OCI-LY1 (cell line): Measurements from ENCODE around the gene SPACA9.

ENCODE experiments used
- H2AFZ ChIP-seq: fragments of 200-600 bp; sonication (generic), shearing (Covaris generic); 2 replicates; pipeline ENCODE4 v1.6.0; 2014; ENCODE audit warnings: antibody characterized with exemption, mild to moderate bottlenecking, low read length
- H3F3A ChIP-seq: fragments of 200-600 bp; sonication (generic), shearing (Covaris generic); 2 replicates; pipeline ENCODE4 v1.6.0; 2014; ENCODE audit warnings: mild to moderate bottlenecking, antibody characterized with exemption, low read length, moderate library complexity; ENCODE audit not compliant: insufficient read depth
- H3K27ac ChIP-seq: fragments of 200-600 bp; sonication (generic); 2 replicates; pipeline ENCODE4 v1.5.1; 2014; ENCODE audit warnings: low read length, mixed run types, mild to moderate bottlenecking, low read depth; ENCODE audit not compliant: poor library complexity, severe bottlenecking
- H3K27me3 ChIP-seq: fragments of 200-600 bp; sonication (generic); 2 replicates; pipeline ENCODE4 v1.6.0; 2014; ENCODE audit warnings: antibody characterized with exemption, mild to moderate bottlenecking, low read length, moderate library complexity; ENCODE audit not compliant: insufficient read depth
- H3K36me3 ChIP-seq: fragments of 200-600 bp; sonication (generic); 2 replicates; pipeline ENCODE4 v1.6.1; 2014; ENCODE audit warnings: mild to moderate bottlenecking, antibody characterized with exemption, low read length, moderate library complexity, mixed read lengths; ENCODE audit not compliant: insufficient read depth
- H3K4me1 ChIP-seq: fragments of 200-600 bp; sonication (generic); 2 replicates; pipeline ENCODE4 v1.5.1; 2014; ENCODE audit warnings: mild to moderate bottlenecking, low read length, moderate library complexity; ENCODE audit not compliant: insufficient read depth, severe bottlenecking
- H3K4me2 ChIP-seq: fragments of 200-600 bp; sonication (generic), shearing (Covaris generic); 2 replicates; pipeline ENCODE4 v1.6.1; 2014; ENCODE audit warnings: low read length
- H3K4me3 ChIP-seq: fragments of 200-600 bp; sonication (generic); 2 replicates; pipeline ENCODE4 v1.5.1; 2014; ENCODE audit warnings: low read length, low read depth, mild to moderate bottlenecking, mixed read lengths; ENCODE audit not compliant: poor library complexity, severe bottlenecking
- H3K79me2 ChIP-seq: fragments of 200-600 bp; shearing (Covaris generic); 2 replicates; pipeline ENCODE4 v1.6.1; 2016; ENCODE audit warnings: mixed run types, low read length, mixed read lengths; ENCODE audit not compliant: insufficient read depth
- H3K9ac ChIP-seq: fragments of 200-600 bp; sonication (generic), shearing (Covaris generic); 2 replicates; pipeline ENCODE4 v1.6.1; 2014; ENCODE audit warnings: mild to moderate bottlenecking, low read length, mixed read lengths
- H3K9me2 ChIP-seq: fragments of 200-600 bp; sonication (generic), shearing (Covaris generic); 2 replicates; pipeline ENCODE4 v1.6.1; 2014; ENCODE audit warnings: low read depth, mild to moderate bottlenecking, low read length, mixed read lengths
- H3K9me3 ChIP-seq: fragments of 200-600 bp; shearing (Covaris generic); 2 replicates; pipeline ENCODE4 v1.6.1; 2014; ENCODE audit warnings: low read length, mixed read lengths
- H4K20me1 ChIP-seq: fragments of 200-600 bp; sonication (generic), shearing (Covaris generic); 2 replicates; pipeline ENCODE4 v1.6.0; 2016; ENCODE audit warnings: mild to moderate bottlenecking, low read length; ENCODE audit not compliant: insufficient read depth
- EZH2 ChIP-seq: fragments of 200-600 bp; sonication (generic), shearing (Covaris generic); IDR thresholded peaks from 2 replicates; pipeline ENCODE4 v1.8.0; 2017; ENCODE audit warnings: borderline replicate concordance, mixed run types, mild to moderate bottlenecking, antibody characterized with exemption, low read length, moderate library complexity, mixed read lengths
- TF ChIP-seq, protein P1 (sequence below): fragments of 200-600 bp; sonication (generic), shearing (Covaris generic); IDR thresholded peaks from 2 replicates; pipeline ENCODE4 v1.5.1; 2017; ENCODE audit warnings: mild to moderate bottlenecking, antibody characterized with exemption, low read length, moderate library complexity, mixed read lengths

SPACA9 gene

DNA sequence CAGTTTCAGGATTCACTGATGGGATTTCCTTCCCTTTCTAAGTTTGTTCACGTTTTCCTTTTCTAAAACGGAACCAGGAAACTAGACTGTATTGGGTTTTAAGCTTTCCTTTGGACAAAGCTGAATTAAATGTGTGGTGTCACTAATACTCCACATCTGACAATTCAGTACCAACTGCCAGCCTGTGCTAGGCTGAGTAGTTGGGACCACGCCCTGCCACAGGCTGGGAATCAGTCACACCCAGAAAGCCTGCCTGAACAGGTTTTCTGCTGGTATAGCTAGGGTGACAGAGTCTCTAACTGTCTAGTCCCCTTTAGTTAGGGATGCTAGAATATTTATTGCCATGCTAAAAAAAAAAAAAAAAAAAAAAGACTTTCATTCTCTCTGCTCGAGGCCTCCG is 15.6 kb downstream of the SPACA9 start:
- H3K27me3 ChIP-seq: no peaks in the 10 kb centered on the region
- H3K4me2 ChIP-seq: no peak overlapping the region
- H3K9ac ChIP-seq: no peak overlapping the region
- peaks cover 26% of the 10 kb centered on the region for H3K36me3 ChIP-seq
- no peaks in the 10 kb centered on the region for H3K4me1 ChIP-seq
- no peaks in the 10 kb centered on the region for H3F3A ChIP-seq
- H2AFZ ChIP-seq: no peak overlapping the region
- H3K9me2 ChIP-seq: no peaks in the 10 kb centered on the region
- H3K9me3 ChIP-seq: no peaks in the 10 kb centered on the region
- no peaks in the 10 kb centered on the region for H4K20me1 ChIP-seq
- TF ChIP-seq, protein P1, sequence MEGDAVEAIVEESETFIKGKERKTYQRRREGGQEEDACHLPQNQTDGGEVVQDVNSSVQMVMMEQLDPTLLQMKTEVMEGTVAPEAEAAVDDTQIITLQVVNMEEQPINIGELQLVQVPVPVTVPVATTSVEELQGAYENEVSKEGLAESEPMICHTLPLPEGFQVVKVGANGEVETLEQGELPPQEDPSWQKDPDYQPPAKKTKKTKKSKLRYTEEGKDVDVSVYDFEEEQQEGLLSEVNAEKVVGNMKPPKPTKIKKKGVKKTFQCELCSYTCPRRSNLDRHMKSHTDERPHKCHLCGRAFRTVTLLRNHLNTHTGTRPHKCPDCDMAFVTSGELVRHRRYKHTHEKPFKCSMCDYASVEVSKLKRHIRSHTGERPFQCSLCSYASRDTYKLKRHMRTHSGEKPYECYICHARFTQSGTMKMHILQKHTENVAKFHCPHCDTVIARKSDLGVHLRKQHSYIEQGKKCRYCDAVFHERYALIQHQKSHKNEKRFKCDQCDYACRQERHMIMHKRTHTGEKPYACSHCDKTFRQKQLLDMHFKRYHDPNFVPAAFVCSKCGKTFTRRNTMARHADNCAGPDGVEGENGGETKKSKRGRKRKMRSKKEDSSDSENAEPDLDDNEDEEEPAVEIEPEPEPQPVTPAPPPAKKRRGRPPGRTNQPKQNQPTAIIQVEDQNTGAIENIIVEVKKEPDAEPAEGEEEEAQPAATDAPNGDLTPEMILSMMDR: no peak
- no peak for TF ChIP-seq EZH2
- H3K79me2 ChIP-seq: no peaks in the 10 kb centered on the region
- H3K4me3 ChIP-seq: no peak overlapping the region
- H3K27ac ChIP-seq: no peak overlapping the region

DNA sequence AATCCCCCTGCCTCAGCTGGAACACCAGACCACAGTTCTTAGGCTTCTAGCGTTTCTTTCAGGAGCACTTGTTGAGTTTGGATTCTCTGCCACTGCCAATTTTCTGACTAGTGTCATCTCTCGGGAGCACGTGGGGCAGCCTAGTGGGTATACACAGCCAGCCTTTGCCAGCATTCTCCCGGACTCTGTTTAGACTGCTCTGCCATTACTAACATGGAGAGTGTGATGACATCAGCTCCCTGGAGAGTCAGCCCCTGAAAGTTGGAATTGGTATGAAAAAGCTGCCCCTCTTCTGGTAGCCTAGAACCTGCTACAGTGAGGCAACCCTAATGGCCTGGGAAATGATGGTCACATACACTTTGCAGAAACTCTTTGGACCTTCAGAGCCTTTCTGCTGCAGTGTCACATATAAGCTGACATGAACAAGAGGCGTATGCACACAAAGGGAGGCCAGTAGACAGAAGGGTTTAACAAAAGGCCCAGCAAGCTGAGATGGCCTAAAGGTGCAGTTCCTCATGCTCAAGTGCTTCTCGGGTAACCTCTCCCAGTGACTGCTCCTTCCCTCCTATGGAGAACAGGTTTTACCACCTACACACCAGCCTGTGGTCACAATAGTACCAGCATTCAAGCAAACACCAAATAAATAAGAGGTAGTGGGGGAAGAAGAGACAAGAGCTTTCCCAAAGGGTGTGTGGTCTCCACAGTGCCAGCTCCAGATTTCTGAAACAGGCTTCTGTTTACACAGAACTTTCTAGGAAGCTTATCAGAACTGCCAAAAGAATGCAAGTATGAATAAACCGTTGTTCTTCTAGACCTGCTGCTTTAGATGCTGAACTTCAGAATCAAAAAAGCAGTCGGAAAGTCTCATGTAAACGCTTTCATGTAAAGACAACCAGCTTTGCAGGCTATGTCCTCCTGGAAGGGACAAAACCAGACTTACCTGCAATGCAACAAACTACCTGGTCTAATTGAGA is 16.5 kb downstream of the SPACA9 start:
- no peaks in the 10 kb centered on the region for H3K4me1 ChIP-seq
- TF ChIP-seq, protein P1: no peak
- TF ChIP-seq EZH2: no peak

DNA sequence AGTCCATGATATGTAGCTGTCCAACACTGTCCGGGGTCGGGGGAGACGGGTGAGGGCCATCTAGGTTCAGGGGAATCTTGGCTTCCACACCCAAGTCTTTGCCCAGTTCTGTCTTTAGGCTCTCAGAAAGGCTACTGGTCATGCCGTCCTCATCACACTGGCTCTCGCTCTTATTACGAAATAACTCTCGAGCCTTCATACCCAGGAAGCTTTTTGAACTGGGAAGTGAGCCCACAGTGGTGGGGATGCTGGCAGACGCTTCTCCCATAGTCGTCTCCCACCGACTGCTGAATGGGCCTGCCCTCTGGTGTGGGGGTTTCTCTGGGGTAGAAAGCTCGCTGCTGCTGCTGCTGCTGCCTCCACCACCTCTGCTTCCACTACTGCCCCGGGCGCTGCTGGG is 17.6 kb downstream of the SPACA9 start:
- Histone ChIP-seq H3K9me2 (no peaks in the 10 kb centered on the region), H3K27me3 (no peaks in the 10 kb centered on the region), H4K20me1 (no peaks in the 10 kb centered on the region), H3K9ac (no peak overlapping the region), H3K9me3 (no peaks in the 10 kb centered on the region), H3K36me3 (peaks cover 45% of the 10 kb centered on the region), H3K79me2 (no peaks in the 10 kb centered on the region), H3K4me3 (no peak overlapping the region), H3K27ac (no peak overlapping the region), H3F3A (no peaks in the 10 kb centered on the region), H2AFZ (no peak overlapping the region), H3K4me1 (no peaks in the 10 kb centered on the region), H3K4me2 (no peak overlapping the region)
- TF ChIP-seq, protein P1: no peak
- no peak for TF ChIP-seq EZH2

More for the DNA sequence above, 16.5 kb downstream of the SPACA9 start:
- peaks cover 34% of the 10 kb centered on the region for H3K36me3 ChIP-seq
- H3K27ac ChIP-seq: no peak overlapping the region
- H3K9me2 ChIP-seq: no peaks in the 10 kb centered on the region
- H3K4me3 ChIP-seq: no peak overlapping the region
- no peak overlapping the region for H3K4me2 ChIP-seq
- H3F3A ChIP-seq: no peaks in the 10 kb centered on the region
- H3K9ac ChIP-seq: no peak overlapping the region
- H4K20me1 ChIP-seq: no peaks in the 10 kb centered on the region
- no peaks in the 10 kb centered on the region for H3K79me2 ChIP-seq
- no peaks in the 10 kb centered on the region for H3K27me3 ChIP-seq
- H3K9me3 ChIP-seq: no peaks in the 10 kb centered on the region
- no peak overlapping the region for H2AFZ ChIP-seq
